ENCODE data around the gene BMP7.

- no peak for TF ChIP-seq EZH2 (IDR thresholded peaks at IDR 0.05)
- TF ChIP-seq POLR2AphosphoS5 (IDR thresholded peaks at IDR 0.05; ENCODE audit: borderline replicate concordance, low read depth, low read length): no peak
Measured at GRCh38 chr20:57274846-57275245, 8.4 kb upstream of the BMP7 start.
